ENCODE data around the gene RFC1.
A peak's percentile ranks its signal among the peaks of the same experiment; 100 is the strongest.
"Not testable (repeated sequence)": the region's sequence is repeated elsewhere in the genome, so short reads cannot be mapped to it uniquely, and the experiment has no call there.

The RFC1 gene

DNA sequence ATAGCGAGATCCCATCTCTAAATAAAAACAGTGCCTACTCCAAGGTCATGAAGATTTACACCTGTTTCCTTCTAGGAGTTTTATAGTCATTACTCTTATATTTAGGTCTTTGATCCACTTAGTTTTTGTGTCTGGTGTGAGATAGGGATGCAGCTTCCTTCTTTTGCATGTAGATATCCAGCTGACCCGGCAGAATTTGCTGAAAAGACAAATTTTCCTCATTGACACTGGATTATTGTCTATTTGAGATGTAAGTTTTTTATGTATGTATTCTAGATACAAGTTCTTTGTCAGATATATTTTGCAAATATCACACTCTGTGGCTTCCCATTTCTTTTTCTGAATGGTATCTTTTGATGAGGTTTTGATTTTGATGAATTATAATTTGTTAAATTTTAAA is 85.4 kb downstream of the RFC1 start:
- ChIA-PET CTCF (no interaction called here), POLR2A (no interaction called here)
- H3K4me3 ChIP-seq (ENCODE audit: low read depth, low read length), result no peak overlapping the region
- TF ChIP-seq, protein P1, sequence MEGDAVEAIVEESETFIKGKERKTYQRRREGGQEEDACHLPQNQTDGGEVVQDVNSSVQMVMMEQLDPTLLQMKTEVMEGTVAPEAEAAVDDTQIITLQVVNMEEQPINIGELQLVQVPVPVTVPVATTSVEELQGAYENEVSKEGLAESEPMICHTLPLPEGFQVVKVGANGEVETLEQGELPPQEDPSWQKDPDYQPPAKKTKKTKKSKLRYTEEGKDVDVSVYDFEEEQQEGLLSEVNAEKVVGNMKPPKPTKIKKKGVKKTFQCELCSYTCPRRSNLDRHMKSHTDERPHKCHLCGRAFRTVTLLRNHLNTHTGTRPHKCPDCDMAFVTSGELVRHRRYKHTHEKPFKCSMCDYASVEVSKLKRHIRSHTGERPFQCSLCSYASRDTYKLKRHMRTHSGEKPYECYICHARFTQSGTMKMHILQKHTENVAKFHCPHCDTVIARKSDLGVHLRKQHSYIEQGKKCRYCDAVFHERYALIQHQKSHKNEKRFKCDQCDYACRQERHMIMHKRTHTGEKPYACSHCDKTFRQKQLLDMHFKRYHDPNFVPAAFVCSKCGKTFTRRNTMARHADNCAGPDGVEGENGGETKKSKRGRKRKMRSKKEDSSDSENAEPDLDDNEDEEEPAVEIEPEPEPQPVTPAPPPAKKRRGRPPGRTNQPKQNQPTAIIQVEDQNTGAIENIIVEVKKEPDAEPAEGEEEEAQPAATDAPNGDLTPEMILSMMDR (IDR thresholded peaks at IDR 0.05; ENCODE audit: insufficient read depth, low read length, missing control alignments), result no peak
- DNase-seq (ENCODE audit: low read depth, low spot score), result no peak

DNA sequence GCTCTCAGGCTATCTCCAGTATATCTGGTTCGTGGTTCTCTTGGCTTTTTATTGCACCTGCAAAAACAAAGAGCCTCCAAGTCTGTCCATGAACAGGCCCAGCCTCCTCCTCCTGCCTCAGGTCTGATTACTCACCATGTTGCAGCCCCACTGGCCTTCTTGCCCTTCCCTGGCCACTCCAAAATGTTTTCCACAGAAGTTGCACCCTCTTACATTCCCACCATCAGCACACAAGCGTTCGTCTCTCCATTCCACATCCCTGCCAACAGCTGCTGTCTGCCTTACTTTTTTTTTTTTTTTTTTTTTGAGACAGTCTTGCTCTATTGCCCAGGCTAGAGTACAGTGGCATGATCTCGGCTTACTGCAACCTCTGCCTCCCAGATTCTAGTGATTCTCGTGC is 86.7 kb downstream of the RFC1 start:
- no peak overlapping the region for H3K4me3 ChIP-seq (ENCODE audit: low read depth, low read length)
- POLR2A ChIA-PET, result interaction anchor here (0.7 kb wide), 1 partner anchor 705 kb away, joined by 4 read pairs; no protein-coding TSS in a partner anchor
- DNase-seq (ENCODE audit: low read depth, low spot score), result no peak
- CTCF ChIA-PET, result no interaction called here
- TF ChIP-seq, protein P1 (IDR thresholded peaks at IDR 0.05; ENCODE audit: insufficient read depth, low read length, missing control alignments), result no peak

DNA sequence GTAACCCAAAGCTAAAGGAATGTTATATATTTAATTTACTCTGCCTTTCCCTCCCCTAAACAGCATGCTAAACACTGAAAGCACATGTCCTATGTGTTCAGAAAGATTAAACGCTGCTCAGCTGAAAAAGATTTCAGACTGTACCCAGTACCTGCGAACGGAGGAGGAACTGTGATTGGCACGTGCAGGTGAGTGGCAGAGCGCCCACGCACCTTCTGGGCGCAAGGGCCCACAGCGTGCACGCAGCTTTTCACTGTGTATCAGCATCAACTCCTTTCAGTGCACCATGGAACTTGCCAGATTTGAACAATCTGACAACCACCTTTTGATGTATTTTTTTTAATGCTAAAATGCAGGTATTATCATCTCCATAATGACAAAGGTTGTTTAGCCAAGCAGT is 87.7 kb downstream of the RFC1 start:
- ChIA-PET POLR2A (no interaction called here), CTCF (no interaction called here)
- DNase-seq (ENCODE audit: low read depth, low spot score), result no peak
- TF ChIP-seq, protein P1 (IDR thresholded peaks at IDR 0.05; ENCODE audit: insufficient read depth, low read length, missing control alignments), result no peak
- no peak overlapping the region for H3K4me3 ChIP-seq (ENCODE audit: low read depth, low read length)

DNA sequence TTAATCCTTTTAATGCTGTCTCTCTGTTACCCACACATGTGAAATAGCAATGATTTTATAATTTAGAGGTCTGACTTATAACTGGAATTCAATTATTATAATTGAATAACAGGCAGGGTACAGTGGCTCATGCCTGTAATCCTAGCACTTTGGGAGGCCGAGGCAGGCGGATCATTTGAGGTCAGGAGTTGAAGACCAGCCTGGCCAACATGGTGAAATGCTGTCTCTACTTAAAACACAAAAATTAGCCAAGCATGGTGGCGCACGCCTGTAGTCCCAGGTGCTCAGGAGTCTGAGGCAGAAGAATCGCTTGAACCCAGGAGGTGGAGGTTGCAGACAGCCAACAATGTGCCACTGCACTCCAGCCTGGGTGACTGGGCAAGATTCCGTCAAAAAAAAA is 88.5 kb downstream of the RFC1 start:
- H3K4me3 ChIP-seq (ENCODE audit: low read depth, low read length); CTCF ChIA-PET; POLR2A ChIA-PET; DNase-seq (ENCODE audit: low read depth, low spot score): not testable (repeated sequence)

DNA sequence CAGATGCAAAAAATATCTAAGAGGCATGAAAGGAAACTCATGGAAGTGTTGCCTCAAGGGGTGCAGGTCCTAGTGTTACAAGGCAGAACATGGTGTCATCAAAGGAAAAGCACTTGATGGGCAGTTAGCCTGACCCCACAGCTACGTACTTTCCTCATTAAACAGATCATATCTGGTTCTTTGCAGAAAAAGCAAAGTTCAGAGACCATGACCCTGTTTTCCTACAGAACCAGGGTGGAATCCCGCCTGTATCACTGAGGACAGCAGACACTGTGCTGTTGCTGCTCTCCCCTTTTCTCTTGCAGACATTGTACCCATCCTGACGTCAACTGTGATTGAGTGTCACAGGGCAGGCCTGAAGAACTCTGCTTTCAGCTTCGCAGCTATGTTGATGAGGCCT is 91.7 kb downstream of the RFC1 start:
- TF ChIP-seq, protein P1 (IDR thresholded peaks at IDR 0.05; ENCODE audit: insufficient read depth, low read length, missing control alignments), result no peak
- no peak for DNase-seq (ENCODE audit: low read depth, low spot score)
- no peak overlapping the region for H3K4me3 ChIP-seq (ENCODE audit: low read depth, low read length)
- CTCF ChIA-PET, result no interaction called here
- POLR2A ChIA-PET, result no interaction called here

DNA sequence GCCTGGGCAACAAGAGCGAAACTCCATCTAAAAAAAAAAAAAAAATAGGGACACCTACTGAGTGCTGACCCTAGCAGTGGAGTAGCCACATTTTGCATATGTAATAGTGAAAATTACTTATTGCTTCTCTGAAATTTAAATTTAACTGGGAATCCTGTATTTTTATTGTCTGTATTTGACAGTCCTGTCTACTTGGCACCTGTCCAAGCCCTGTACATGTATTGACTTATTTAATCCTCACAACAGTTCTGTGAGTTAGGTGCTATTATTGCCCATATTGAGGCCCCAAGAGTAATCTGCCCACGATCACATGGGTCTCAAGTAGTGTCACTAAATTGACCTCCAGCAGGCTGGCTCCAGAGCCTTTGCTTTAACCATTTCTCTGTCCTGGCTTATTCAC is 102.3 kb downstream of the RFC1 start:
- ChIA-PET CTCF (no interaction called here), POLR2A (no interaction called here)
- TF ChIP-seq, protein P1 (IDR thresholded peaks at IDR 0.05; ENCODE audit: insufficient read depth, low read length, missing control alignments), result no peak
- no peak overlapping the region for H3K4me3 ChIP-seq (ENCODE audit: low read depth, low read length)
- DNase-seq (ENCODE audit: low read depth, low spot score), result no peak

DNA sequence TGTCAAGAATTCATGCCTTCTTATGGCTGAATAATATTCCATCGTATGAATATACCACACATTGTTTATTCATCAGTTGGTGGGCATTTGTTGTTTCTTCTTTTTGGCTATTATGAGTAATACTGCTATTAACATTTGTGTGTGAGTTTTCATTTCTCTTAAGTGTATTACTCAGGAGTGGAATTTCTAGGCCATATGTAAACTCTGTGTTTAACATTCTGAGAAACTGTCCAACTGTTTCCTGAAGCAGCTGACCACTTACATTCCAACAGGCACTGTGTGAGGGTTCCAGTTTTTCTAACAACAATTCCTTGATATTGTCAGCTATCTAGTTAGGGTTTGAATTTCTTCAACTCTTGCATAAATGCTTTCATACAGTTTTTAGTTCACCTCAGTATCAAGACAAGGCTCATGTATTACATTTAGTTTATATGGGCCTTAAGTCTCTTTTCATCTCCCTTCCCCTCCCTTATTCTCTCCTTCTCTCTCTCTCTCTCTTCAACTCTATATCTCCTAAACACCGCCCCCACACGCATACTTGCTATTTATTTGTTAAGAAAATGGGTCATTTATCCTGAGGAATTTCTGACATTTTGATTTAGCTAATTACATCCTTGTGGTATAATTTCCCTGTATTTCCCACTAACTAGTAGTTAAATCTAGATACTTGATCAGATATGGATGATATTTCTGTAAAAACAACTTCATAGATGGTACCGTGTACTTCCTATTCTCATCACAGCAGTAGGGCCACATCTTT is 106.4 kb downstream of the RFC1 start:
- POLR2A ChIA-PET, result no interaction called here
- TF ChIP-seq, protein P1 (IDR thresholded peaks at IDR 0.05; ENCODE audit: insufficient read depth, low read length, missing control alignments), result no peak
- H3K4me3 ChIP-seq (ENCODE audit: low read depth, low read length), result no peak overlapping the region
- peak; percentile 38 for DNase-seq (ENCODE audit: low read depth, low spot score)
- CTCF ChIA-PET, result interaction anchor here (0.6 kb wide), 1 partner anchor 1954 kb away, joined by 3 read pairs; the partner anchor contains the start of gene APBB2
